GM19467 (cell line): ENCODE measurements around the gene CNTNAP2.

Experiments used
- ATAC-seq: cut with Tn5 transposase; IDR thresholded peaks from one replicate; pipeline ENCODE4 v1.9.1; 2021; ENCODE audit warnings: mild to moderate bottlenecking, moderate library complexity; ENCODE audit not compliant: unreplicated experiment

CNTNAP2 gene

GRCh38 chr7:147513451-147513850 is 1396.8 kb downstream of the CNTNAP2 start:
- no peak for ATAC-seq

- no peak for ATAC-seq
These were observed 1399.8 kb downstream of the CNTNAP2 start for GRCh38 chr7:147516391-147516790.

GRCh38 chr7:147519062-147519461 is 1402.5 kb downstream of the CNTNAP2 start:
- no peak for ATAC-seq

GRCh38 chr7:147523056-147523455 is 1406.5 kb downstream of the CNTNAP2 start:
- no peak for ATAC-seq

GRCh38 chr7:147524726-147525250 is 1408.2 kb downstream of the CNTNAP2 start:
- no peak for ATAC-seq

GRCh38 chr7:147525325-147525724 is 1408.7 kb downstream of the CNTNAP2 start:
- no peak for ATAC-seq

GRCh38 chr7:147535701-147536111 is 1419.1 kb downstream of the CNTNAP2 start:
- ATAC-seq = no peak

- ATAC-seq = no peak
These were observed 1423.1 kb downstream of the CNTNAP2 start for GRCh38 chr7:147539685-147540084.

GRCh38 chr7:147540743-147541142 is 1424.1 kb downstream of the CNTNAP2 start:
- ATAC-seq = no peak

GRCh38 chr7:147541261-147541660 is 1424.7 kb downstream of the CNTNAP2 start:
- no peak for ATAC-seq

GRCh38 chr7:147547252-147547897 is 1430.8 kb downstream of the CNTNAP2 start:
- no peak for ATAC-seq

- no peak for ATAC-seq
These were observed 1439.7 kb downstream of the CNTNAP2 start for GRCh38 chr7:147556317-147556716.

- no peak for ATAC-seq
These were observed 1447.1 kb downstream of the CNTNAP2 start for GRCh38 chr7:147563669-147564068.

- no peak for ATAC-seq
These were observed 1448.3 kb downstream of the CNTNAP2 start for GRCh38 chr7:147564786-147565476.

GRCh38 chr7:147567043-147567442 is 1450.4 kb downstream of the CNTNAP2 start:
- no peak for ATAC-seq

GRCh38 chr7:147569116-147569913 is 1452.7 kb downstream of the CNTNAP2 start:
- no peak for ATAC-seq

GRCh38 chr7:147570390-147570789 is 1453.8 kb downstream of the CNTNAP2 start:
- no peak for ATAC-seq

- ATAC-seq = no peak
These were observed 1455.0 kb downstream of the CNTNAP2 start for GRCh38 chr7:147571436-147572185.

- no peak for ATAC-seq
These were observed 1461.6 kb downstream of the CNTNAP2 start for GRCh38 chr7:147578196-147578595.

GRCh38 chr7:147579148-147579547 is 1462.5 kb downstream of the CNTNAP2 start:
- no peak for ATAC-seq

GRCh38 chr7:147584771-147585193 is 1468.2 kb downstream of the CNTNAP2 start:
- no peak for ATAC-seq
